Esophagus squamous epithelium (tissue), 5 donors: ENCODE measurements around the gene RIC8A. TPM values are rescaled to one million over a fixed set of nuclear protein-coding genes. Genes with fewer than 3 reads are reported as not detected.

Source experiments
- DNase-seq: peaks from one replicate; lab custom pipeline; 2025; lab: John Stamatoyannopoulos, UW
- H3K27ac ChIP-seq, 4 donors: fragments of 200-600 bp; sonication (generic); one replicate each; pipeline ENCODE4 v1.5.1; 2016 to 2019; ENCODE audit warnings: mild to moderate bottlenecking in 1 of 4
- H3K27me3 ChIP-seq, 4 donors: fragments of 200-600 bp; sonication (generic); 1 replicate in 3 of 4; 2 replicates in 1 of 4; pipeline versions ENCODE4 v1.5.1 to v1.6.0; 2017 to 2021; ENCODE audit warnings: antibody characterized with exemption in 1 of 4
- H3K36me3 ChIP-seq, 3 donors: fragments of 200-600 bp; sonication (generic); one replicate each; pipeline ENCODE4 v1.5.1; 2016 to 2019
- H3K4me1 ChIP-seq, 3 donors: fragments of 200-600 bp; sonication (generic); one replicate each; pipeline ENCODE4 v1.5.1; 2017 to 2019
- H3K4me3 ChIP-seq, 4 donors: fragments of 200-600 bp; sonication (generic); 1 replicate in 3 of 4; 2 replicates in 1 of 4; pipeline ENCODE4 v1.5.1; 2016 to 2019; ENCODE audit warnings: mild to moderate bottlenecking in 2 of 4, moderate library complexity in 1 of 4
- H3K9me3 ChIP-seq, 3 donors: fragments of 200-600 bp; sonication (generic); one replicate each; pipeline ENCODE4 v1.5.1; 2016 to 2019
- POLR2A ChIP-seq, 4 donors: fragments of 450-650 bp; IDR thresholded peaks; one replicate each; pipeline ENCODE4 v1.6.1; 2017; ENCODE audit warnings: antibody characterized with exemption in 4 of 4, mild to moderate bottlenecking in 4 of 4, moderate library complexity in 3 of 4
- WGBS, 2 donors: methylation state at CpG; one replicate each; pipeline ENCODE4 v1.1.5; 2018; 5-methylcytosine and 5-hydroxymethylcytosine counted together
- intact Hi-C: fragments of 100-400 bp; cut with DNase I; formaldehyde crosslinking; loops from one replicate; pipeline ENCODE4 v1.15.0; 2022
- total RNA-seq, 4 donors: library from RNA; depleted of rRNA; stranded (reverse); fragments of >200 nt; gene quantifications; one replicate each; pipeline ENCODE4 v1.1.0, GENCODE V29; 2016
- TF ChIP-seq, protein P1 (sequence below), 6 experiments: fragments of 450-650 bp in 4 of 6; fragments of 200-600 bp in 2 of 6; sonication (generic) in 2 of 6; IDR thresholded peaks; one replicate each; pipeline ENCODE4 v1.5.1; 2016 to 2019; ENCODE audit warnings: antibody characterized with exemption in 6 of 6, mild to moderate bottlenecking in 4 of 6, moderate library complexity in 4 of 6
- donor health status: DM: yes; HTN: yes; CAD: no.

The RIC8A gene
- total RNA-seq, 4 donors from 2014 or later: 48.3 to 71.1 (median 60.2) TPM

- WGBS, 2 donors: 52 to 54% methylated on average over 3 of the region's 3 CpGs
- TF ChIP-seq POLR2A (IDR thresholded peaks at IDR 0.05): no peak
- TF ChIP-seq, protein P1, sequence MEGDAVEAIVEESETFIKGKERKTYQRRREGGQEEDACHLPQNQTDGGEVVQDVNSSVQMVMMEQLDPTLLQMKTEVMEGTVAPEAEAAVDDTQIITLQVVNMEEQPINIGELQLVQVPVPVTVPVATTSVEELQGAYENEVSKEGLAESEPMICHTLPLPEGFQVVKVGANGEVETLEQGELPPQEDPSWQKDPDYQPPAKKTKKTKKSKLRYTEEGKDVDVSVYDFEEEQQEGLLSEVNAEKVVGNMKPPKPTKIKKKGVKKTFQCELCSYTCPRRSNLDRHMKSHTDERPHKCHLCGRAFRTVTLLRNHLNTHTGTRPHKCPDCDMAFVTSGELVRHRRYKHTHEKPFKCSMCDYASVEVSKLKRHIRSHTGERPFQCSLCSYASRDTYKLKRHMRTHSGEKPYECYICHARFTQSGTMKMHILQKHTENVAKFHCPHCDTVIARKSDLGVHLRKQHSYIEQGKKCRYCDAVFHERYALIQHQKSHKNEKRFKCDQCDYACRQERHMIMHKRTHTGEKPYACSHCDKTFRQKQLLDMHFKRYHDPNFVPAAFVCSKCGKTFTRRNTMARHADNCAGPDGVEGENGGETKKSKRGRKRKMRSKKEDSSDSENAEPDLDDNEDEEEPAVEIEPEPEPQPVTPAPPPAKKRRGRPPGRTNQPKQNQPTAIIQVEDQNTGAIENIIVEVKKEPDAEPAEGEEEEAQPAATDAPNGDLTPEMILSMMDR (IDR thresholded peaks at IDR 0.05): no peak
- intact Hi-C loops: no loop called here
Observed at GRCh38 chr11:255176-255575, 47.7 kb downstream of the RIC8A start.

DNA sequence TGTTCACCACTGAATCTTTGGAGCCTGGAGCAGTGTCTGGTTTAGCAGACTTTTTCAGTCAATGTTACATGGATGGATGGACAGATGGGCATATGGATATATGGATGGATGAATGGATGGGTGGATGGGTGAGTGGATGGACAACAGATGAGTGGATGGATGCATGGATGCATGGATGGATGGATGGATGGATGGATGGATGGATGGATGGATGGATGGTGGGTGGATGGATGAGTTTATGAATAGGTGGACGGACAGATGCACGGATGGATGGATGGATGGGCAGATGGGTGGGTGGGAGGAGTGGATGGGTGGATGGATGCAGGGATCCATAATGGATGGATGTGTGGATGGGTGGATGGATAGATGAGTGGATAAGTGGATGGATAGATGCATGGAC, 48.3 kb downstream of the RIC8A start:
- intact Hi-C loops: no loop called here
- no peaks in the 10 kb centered on the region for H3K4me1 ChIP-seq
- no peak overlapping the region for H3K4me3 ChIP-seq
- H3K36me3 ChIP-seq: peaks cover 5 to 32% (median 21%) of the 10 kb centered on the region in 3 donors
- H3K9me3 ChIP-seq: no peaks in the 10 kb centered on the region
- no peak for DNase-seq
- TF ChIP-seq, protein P1 (IDR thresholded peaks at IDR 0.05): no peak
- TF ChIP-seq POLR2A (IDR thresholded peaks at IDR 0.05): no peak
- peaks cover 0 to 14% (median 0%) of the 10 kb centered on the region in 4 donors for H3K27me3 ChIP-seq
- 94% methylated on average over 2 of the region's 2 CpGs for WGBS, 2 donors
- H3K27ac ChIP-seq: no peak overlapping the region

More at GRCh38 chr11:255176-255575, 47.7 kb downstream of the RIC8A start:
- no peak for DNase-seq
- Histone ChIP-seq H3K27me3 (peaks cover 0 to 14% (median 0%) of the 10 kb centered on the region in 4 donors), H3K9me3 (no peaks in the 10 kb centered on the region), H3K36me3 (peaks cover 11 to 38% (median 23%) of the 10 kb centered on the region in 3 donors), H3K4me3 (no peak overlapping the region), H3K27ac (no peak overlapping the region), H3K4me1 (no peaks in the 10 kb centered on the region)

- Histone ChIP-seq H3K4me1 (no peaks in the 10 kb centered on the region), H3K36me3 (peaks cover 0 to 19% (median 10%) of the 10 kb centered on the region in 3 donors), H3K27ac (no peak overlapping the region), H3K4me3 (no peak overlapping the region), H3K9me3 (no peaks in the 10 kb centered on the region), H3K27me3 (peaks cover 0 to 14% (median 0%) of the 10 kb centered on the region in 4 donors)
- TF ChIP-seq POLR2A (IDR thresholded peaks at IDR 0.05): no peak
- TF ChIP-seq, protein P1 (IDR thresholded peaks at IDR 0.05): no peak
- WGBS, 2 donors: 64 to 79% methylated on average over 10 of the region's 14 CpGs
- intact Hi-C loops: no loop called here
- no peak for DNase-seq
Observed at GRCh38 chr11:256952-257737, 49.6 kb downstream of the RIC8A start.

GRCh38 chr11:257766-258493, 50.4 kb downstream of the RIC8A start:
- Histone ChIP-seq H3K4me1 (no peaks in the 10 kb centered on the region), H3K27ac (no peak overlapping the region), H3K36me3 (peaks cover 0 to 11% (median 4%) of the 10 kb centered on the region in 3 donors), H3K9me3 (no peaks in the 10 kb centered on the region), H3K4me3 (no peak overlapping the region), H3K27me3 (peaks cover 0 to 14% (median 0%) of the 10 kb centered on the region in 4 donors)
- TF ChIP-seq POLR2A (IDR thresholded peaks at IDR 0.05): no peak
- TF ChIP-seq, protein P1 (IDR thresholded peaks at IDR 0.05): no peak
- 65 to 82% methylated on average over 4 to 7 of the region's 15 CpGs for WGBS, 2 donors
- no peak for DNase-seq
- intact Hi-C loops: no loop called here

DNA sequence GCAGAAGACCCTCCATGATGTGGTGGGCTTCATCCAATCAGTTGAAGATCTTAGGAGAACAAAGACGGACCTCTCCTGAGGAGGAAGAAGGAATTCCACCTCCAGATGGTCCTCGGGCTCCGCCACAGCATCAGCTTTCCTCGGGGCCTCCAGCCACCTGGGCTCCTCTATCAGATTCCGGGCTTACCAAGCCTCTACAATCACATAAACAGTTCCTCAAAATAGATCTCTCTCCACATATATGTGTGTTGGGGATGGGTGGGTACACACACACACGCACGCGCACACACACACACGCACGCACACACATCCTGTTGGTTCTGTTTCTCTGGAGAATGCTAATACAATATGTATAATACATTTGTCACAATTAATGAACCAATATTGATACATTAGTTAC, 51.9 kb downstream of the RIC8A start:
- no peaks in the 10 kb centered on the region for H3K4me1 ChIP-seq
- H3K9me3 ChIP-seq: no peaks in the 10 kb centered on the region
- no peak overlapping the region for H3K4me3 ChIP-seq
- intact Hi-C loops: no loop called here
- no peak overlapping the region for H3K27ac ChIP-seq
- no peak for DNase-seq
- H3K27me3 ChIP-seq: peaks cover 0 to 14% (median 0%) of the 10 kb centered on the region in 4 donors
- H3K36me3 ChIP-seq: no peaks in the 10 kb centered on the region
- TF ChIP-seq, protein P1 (IDR thresholded peaks at IDR 0.05): no peak
- TF ChIP-seq POLR2A (IDR thresholded peaks at IDR 0.05): no peak
- 74% methylated on average over 10 of the region's 10 CpGs for WGBS, 2 donors
